ENCODE measurements around the gene MRPS27.

DNA sequence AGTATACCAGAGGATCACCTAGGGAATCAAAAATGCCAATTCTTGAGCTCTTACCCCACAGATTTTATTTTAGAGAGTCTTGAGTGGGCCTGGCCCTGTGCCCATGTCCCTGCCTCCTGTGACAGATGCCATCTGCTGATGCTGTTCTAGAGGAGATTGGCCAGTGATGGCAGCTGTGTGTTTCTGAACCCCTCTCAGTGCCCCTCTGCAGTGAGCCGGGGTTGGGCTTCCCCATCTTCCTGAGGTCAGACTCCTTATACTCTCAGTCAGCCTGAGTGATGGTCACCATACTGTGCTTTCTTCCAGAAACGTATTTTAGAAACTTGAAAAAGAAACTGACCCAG lies 6.2 kb upstream of the MRPS27 start:
- TF ChIP-seq, protein P1, sequence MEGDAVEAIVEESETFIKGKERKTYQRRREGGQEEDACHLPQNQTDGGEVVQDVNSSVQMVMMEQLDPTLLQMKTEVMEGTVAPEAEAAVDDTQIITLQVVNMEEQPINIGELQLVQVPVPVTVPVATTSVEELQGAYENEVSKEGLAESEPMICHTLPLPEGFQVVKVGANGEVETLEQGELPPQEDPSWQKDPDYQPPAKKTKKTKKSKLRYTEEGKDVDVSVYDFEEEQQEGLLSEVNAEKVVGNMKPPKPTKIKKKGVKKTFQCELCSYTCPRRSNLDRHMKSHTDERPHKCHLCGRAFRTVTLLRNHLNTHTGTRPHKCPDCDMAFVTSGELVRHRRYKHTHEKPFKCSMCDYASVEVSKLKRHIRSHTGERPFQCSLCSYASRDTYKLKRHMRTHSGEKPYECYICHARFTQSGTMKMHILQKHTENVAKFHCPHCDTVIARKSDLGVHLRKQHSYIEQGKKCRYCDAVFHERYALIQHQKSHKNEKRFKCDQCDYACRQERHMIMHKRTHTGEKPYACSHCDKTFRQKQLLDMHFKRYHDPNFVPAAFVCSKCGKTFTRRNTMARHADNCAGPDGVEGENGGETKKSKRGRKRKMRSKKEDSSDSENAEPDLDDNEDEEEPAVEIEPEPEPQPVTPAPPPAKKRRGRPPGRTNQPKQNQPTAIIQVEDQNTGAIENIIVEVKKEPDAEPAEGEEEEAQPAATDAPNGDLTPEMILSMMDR (IDR thresholded peaks at IDR 0.05) = no peak
- no peak for TF ChIP-seq POLR2A (IDR thresholded peaks at IDR 0.05)
